NB4 (cell line): ENCODE measurements around the gene VIPR2.

Experiments used
- DNase-seq: peaks from one replicate; pipeline ENCODE4 v3.0.0; 2010; ENCODE audit warnings: low read depth
- H3K4me3 ChIP-seq: one replicate; pipeline ENCODE4 v1.5.1; 2011; ENCODE audit warnings: mild to moderate bottlenecking, low read depth, low read length, moderate library complexity
- MYC ChIP-seq: IDR thresholded peaks from 2 replicates; pipeline ENCODE4 v1.6.1; 2011; ENCODE audit warnings: low read depth, low read length
- POLR2A ChIP-seq: IDR thresholded peaks from 2 replicates; pipeline ENCODE4 v1.6.1; 2011; ENCODE audit warnings: mild to moderate bottlenecking; ENCODE audit not compliant: insufficient read length; ENCODE audit errors: extremely low read depth
- TF ChIP-seq, protein P1 (sequence below): IDR thresholded peaks from 2 replicates; pipeline ENCODE4 v1.6.1; 2011; ENCODE audit warnings: low read depth, low read length
- TF ChIP-seq, protein P2 (sequence below): IDR thresholded peaks from one replicate; pipeline ENCODE4 v1.5.1; 2012; ENCODE audit warnings: low read depth, low read length

The VIPR2 gene

GRCh38 chr7:159158125-159158887, 13.6 kb upstream of the VIPR2 start:
- no peak for DNase-seq
- TF ChIP-seq POLR2A (no peak), MYC (no peak)
- TF ChIP-seq, protein P1, sequence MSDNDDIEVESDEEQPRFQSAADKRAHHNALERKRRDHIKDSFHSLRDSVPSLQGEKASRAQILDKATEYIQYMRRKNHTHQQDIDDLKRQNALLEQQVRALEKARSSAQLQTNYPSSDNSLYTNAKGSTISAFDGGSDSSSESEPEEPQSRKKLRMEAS = no peak
- TF ChIP-seq, protein P2, sequence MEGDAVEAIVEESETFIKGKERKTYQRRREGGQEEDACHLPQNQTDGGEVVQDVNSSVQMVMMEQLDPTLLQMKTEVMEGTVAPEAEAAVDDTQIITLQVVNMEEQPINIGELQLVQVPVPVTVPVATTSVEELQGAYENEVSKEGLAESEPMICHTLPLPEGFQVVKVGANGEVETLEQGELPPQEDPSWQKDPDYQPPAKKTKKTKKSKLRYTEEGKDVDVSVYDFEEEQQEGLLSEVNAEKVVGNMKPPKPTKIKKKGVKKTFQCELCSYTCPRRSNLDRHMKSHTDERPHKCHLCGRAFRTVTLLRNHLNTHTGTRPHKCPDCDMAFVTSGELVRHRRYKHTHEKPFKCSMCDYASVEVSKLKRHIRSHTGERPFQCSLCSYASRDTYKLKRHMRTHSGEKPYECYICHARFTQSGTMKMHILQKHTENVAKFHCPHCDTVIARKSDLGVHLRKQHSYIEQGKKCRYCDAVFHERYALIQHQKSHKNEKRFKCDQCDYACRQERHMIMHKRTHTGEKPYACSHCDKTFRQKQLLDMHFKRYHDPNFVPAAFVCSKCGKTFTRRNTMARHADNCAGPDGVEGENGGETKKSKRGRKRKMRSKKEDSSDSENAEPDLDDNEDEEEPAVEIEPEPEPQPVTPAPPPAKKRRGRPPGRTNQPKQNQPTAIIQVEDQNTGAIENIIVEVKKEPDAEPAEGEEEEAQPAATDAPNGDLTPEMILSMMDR = no peak
- no peak overlapping the region for H3K4me3 ChIP-seq

GRCh38 chr7:159157714-159158113, 13.0 kb upstream of the VIPR2 start:
- TF ChIP-seq, protein P1 = no peak
- no peak for TF ChIP-seq POLR2A
- TF ChIP-seq, protein P2 = no peak
- no peak for TF ChIP-seq MYC
- no peak for DNase-seq
- no peak overlapping the region for H3K4me3 ChIP-seq

GRCh38 chr7:159156436-159157245, 12.0 kb upstream of the VIPR2 start:
- no peak for DNase-seq
- TF ChIP-seq, protein P2 = no peak
- TF ChIP-seq, protein P1 = no peak
- no peak for TF ChIP-seq MYC
- TF ChIP-seq POLR2A = no peak
- H3K4me3 ChIP-seq = no peak overlapping the region

DNA sequence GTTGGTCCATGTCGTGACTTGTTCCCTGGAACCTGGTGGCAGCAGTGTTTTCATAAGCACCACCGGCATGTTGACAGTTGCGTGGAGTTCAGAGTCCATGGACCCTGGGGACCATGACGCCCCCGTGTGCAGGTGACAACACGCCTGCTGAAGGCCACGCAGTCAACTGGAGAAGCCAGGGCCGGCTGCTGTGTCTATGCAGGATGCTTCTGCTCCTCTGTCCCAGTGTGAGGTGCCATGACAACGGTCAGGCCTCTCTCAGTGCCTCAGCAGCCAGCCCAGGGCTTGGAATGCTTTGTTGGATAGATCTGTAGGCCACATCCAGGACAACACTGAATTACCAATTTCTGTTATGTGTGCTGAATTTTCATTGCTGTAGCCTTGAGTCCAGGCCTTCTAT, 10.7 kb upstream of the VIPR2 start:
- H3K4me3 ChIP-seq = no peak overlapping the region
- no peak for DNase-seq
- TF ChIP-seq, protein P2 = no peak
- TF ChIP-seq, protein P1 = no peak
- no peak for TF ChIP-seq MYC

DNA sequence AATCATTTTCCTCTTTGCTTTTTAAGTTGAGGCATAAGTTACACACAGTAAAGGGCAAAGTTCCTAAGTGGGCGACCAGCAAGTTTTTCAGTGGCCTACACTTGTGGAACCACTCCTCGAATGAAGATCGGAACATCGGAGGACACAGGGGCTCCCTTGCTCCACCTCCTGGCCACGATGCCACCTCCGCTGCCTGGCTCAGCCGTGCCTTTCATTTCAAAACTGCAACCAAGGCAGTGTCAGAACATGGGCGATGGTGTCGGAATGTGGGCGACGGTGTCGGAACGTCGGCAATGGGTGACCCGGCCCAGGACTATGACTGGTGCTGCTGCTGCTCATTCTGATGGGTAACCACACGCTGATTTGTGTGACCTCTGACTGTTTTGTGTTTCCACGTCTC, 9.6 kb upstream of the VIPR2 start:
- DNase-seq = peak; percentile 47
- TF ChIP-seq, protein P2 = peak; percentile 43
- no peak for TF ChIP-seq MYC
- no peak overlapping the region for H3K4me3 ChIP-seq
